Stimulated activated CD4-positive, alpha-beta T cell treated with anti-CD3 and anti-CD28 coated beads, Interleukin-1b, Interleukin-23, amount 100 ng/mL, for 1 hour (primary cell): ENCODE results near the gene CXCR5.
A peak's percentile ranks its signal among the peaks of the same experiment; 100 is the strongest.

Experiments used
- DNase-seq, 2 donors: peaks; one replicate each; pipeline ENCODE4 v3.0.0-alpha.2; 2020; ENCODE audit warnings: low read depth in 2 of 2

The CXCR5 gene

GRCh38 chr11:118898400-118899295 is 15.0 kb downstream of the CXCR5 start:
- no peak for DNase-seq

- DNase-seq = no peak
Observed at GRCh38 chr11:118899296-118899688, 15.6 kb downstream of the CXCR5 start.

- DNase-seq = no peak
Observed at GRCh38 chr11:118899706-118900360, 16.1 kb downstream of the CXCR5 start.

GRCh38 chr11:118900535-118901384 is 17.1 kb downstream of the CXCR5 start:
- no peak for DNase-seq

GRCh38 chr11:118901494-118902335 is 18.0 kb downstream of the CXCR5 start:
- DNase-seq = no peak

GRCh38 chr11:118902336-118903203 is 18.9 kb downstream of the CXCR5 start:
- no peak for DNase-seq

- no peak for DNase-seq
Observed at GRCh38 chr11:118903204-118904015, 19.7 kb downstream of the CXCR5 start.

GRCh38 chr11:118907051-118908042 is 23.7 kb downstream of the CXCR5 start:
- DNase-seq = peak; percentile 70 to 85

GRCh38 chr11:118908264-118908663 is 24.6 kb downstream of the CXCR5 start:
- DNase-seq = no peak

- no peak for DNase-seq
Observed at GRCh38 chr11:118908901-118909618, 25.4 kb downstream of the CXCR5 start.

- no peak for DNase-seq
Observed at GRCh38 chr11:118909619-118910308, 26.1 kb downstream of the CXCR5 start.

- no peak for DNase-seq
Observed at GRCh38 chr11:118910309-118911112, 26.8 kb downstream of the CXCR5 start.

- DNase-seq = no peak
Observed at GRCh38 chr11:118911113-118911879, 27.6 kb downstream of the CXCR5 start.

- DNase-seq = no peak
Observed at GRCh38 chr11:118911880-118912741, 28.4 kb downstream of the CXCR5 start.
